Activated CD4-positive, alpha-beta T cell treated with anti-CD3 and anti-CD28 coated beads, Interleukin-10, Interleukin-2, amounts not matched to agents 100 ng/mL and 50 ng/mL, durations not matched to agents 16 hours and 8 hours (primary cell): Measurements from ENCODE around the gene PRPF6.

Source experiments
- DNase-seq: peaks from one replicate; pipeline ENCODE4 v3.0.0-alpha.2; 2020

The PRPF6 gene

GRCh38 chr20:64050261-64051032, 69.5 kb downstream of the PRPF6 start:
- no peak for DNase-seq

- DNase-seq: no peak
These were observed 70.1 kb downstream of the PRPF6 start for GRCh38 chr20:64051033-64051452.

- DNase-seq: no peak
These were observed 70.8 kb downstream of the PRPF6 start for GRCh38 chr20:64051561-64052325.

- DNase-seq: no peak
These were observed 71.4 kb downstream of the PRPF6 start for GRCh38 chr20:64052326-64052722.

GRCh38 chr20:64052987-64053840, 72.3 kb downstream of the PRPF6 start:
- no peak for DNase-seq

GRCh38 chr20:64053841-64054661, 73.1 kb downstream of the PRPF6 start:
- DNase-seq: no peak

- DNase-seq: no peak
These were observed 74.5 kb downstream of the PRPF6 start for GRCh38 chr20:64055396-64055892.

DNA sequence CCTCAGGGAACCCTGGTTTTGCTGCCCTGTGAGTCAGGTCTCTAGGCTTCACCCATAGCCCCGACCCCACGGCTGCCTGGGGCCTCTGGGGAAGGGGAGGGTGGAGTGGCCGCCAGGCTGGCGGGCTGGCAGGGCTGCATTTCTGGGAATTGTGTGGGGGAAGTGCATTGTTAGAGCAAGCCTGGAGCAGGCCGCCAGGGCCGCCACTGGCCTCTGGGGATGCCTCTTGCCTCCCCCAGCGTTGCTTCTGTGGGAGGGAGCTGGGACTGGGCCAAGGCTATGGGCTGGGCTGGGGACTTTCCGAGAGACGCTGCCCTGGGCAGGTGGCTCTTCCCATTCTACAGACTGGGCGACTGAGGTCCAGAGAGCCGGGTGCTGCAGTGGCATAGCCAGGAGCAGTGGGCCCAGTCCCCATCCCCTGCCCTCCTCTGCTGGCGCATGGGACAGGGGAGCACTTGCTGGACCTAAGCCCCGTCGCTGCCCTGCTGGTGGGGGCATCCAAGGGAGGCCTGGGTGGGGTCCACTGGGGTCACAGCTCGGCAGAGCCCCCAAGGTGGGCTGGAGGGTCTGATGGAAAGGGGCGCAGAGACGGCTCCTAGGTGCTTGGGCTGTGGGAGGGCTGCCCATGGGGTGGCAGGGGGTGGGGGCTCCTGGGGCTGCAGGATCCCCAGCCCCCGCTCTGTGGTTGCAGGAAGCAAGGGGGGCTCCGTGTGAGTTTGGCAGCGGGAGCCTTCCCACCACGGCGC, 75.1 kb downstream of the PRPF6 start:
- DNase-seq: no peak

- no peak for DNase-seq
These were observed 75.6 kb downstream of the PRPF6 start for GRCh38 chr20:64056639-64056888.

DNA sequence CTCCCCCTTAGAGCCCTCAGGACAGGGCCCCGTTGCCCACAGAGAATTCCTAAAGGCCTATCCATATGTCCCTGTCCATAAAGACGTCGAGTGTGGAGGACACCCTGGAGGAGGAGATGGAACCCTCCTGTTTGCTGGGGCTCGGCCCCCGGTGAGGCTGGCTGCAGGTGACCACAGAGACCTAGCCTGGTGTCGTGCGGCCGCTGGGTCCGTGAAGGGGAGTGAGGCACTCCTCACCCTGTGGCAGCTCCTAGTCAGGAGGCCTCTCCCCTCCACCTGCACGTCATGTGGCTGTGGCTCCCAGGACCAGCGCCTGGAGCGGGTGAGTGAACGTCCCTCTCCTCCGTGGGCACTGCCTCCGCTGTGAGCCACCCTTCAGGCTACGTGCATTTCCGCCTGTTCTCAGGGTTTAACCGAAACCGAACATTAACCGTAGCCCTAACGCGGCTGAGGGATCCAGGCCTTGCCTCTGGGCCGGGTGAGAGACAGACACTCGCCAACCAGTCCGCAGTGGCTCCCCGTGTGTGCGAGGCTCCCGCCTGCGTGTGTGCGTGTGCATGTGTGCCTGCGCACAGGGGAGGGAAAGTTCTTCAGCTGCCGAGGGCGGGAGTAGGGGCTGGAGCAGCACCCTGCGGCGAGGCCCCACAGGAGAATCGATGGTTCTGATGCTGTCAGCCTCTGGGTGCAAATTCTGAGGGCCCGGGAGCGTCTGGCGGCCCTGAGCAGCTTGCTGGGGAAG, 76.1 kb downstream of the PRPF6 start:
- no peak for DNase-seq

DNA sequence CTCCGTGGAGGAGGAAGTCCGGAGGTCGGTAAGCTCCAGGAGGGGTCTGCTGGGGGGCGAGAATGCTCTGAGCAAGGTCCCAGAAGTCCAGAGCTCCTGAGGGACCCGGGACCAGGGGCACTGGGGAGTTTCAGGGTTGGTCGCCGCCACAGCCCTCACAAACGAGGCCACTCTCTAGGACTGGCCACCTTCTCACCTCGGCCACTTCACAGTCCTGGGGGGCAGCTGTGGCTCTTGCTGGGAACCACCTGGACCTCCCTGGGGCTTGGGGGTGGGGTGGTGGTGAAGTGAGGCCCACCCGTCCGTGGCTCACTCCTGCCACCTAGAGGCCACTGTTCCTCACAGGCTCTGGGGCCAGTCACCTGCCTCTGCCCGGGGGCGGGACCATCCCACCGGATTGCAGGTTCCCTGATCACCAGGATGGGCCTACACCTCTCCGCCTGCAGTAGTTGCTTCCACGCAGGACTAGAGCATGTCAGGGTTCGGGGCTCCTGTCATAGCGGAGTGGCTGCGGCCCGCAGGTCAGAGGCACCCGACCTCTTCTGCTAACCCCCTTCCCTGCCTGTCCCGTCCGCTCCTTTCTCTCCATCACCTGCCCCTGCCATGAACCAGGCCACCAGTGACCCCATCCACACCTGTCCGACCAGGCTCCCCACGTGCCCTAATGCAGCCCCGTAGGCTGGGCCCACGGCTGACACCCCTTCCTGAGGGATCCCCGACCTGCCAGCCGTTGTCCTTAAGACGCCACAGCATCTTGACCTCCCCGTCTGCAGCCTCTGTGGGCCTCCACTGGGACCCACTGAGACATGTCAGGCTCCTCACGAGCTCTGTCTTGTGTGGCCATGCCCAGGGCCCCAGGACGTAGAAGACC, 76.9 kb downstream of the PRPF6 start:
- DNase-seq: peak; percentile 84

DNA sequence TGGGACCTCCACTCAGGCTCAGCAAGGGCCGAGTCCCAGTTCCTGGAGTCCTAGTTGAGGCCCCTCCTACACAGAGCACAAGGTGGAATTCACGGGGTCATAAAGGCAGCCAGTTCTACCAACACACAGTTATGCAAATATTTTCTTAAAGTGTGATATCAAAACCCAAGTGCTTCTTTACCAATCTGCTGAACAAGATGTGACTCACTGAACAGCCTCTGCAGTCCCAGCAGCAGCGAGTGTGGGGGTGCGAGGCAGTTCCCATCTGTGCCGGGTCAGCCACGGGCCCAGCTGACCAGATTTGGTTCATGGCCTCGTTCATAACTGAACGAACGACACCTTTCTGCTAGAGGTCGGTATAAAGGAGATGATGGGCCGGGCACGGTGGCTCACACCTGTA, 77.6 kb downstream of the PRPF6 start:
- no peak for DNase-seq

DNA sequence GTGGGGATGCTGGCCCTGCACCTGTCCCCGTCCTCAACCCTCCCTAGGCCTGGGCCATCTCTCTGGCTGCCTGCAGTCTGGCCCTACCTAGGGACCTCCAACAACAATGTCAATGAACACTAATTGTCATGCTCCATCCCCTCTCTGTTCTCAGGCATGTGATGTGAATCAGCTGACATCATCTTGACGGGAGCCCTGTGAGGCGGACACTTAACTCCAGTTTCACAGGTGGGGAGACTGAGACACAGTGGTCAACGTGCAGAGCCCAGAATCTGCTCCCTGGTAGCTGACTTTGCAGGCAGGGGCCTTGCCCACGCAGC, 81.3 kb downstream of the PRPF6 start:
- DNase-seq: no peak

DNA sequence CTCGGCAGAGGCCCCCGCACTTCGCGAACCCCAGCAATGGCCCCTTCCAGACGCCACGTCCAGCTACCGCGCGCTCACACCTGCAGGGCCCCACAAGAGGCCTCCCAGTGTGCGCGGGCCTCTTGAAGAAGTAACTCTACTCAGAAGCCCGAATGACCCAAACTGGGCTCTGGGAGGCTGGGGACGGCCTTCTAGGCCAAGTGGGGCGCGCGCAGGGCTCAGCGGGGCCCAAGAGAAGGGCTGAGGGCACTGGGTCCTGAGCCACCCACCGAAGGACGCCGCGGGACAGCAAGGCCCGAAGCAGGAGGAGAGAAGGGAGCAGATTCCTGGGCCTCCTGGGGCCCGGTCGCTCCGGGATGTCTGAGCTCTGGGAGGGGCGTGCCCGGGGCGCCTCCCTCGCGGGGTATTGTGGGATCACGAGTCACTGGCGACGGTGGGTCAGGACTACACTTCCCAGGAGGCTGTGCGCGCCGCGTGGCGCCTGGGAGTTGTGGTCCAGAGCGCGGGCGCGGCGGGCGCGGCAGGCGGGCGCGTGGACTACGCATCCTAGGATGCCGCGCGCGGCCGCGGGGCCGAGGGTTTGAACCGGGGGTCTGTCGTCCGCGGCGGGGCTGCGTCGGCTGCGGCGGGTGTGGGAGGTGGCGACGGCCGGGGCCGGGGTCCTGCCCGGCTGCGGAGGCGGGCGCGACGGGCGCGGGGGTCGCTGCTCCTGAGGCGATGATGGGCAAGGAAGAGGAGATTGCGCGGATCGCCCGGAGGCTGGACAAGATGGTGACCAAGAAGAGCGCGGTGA, 81.9 kb downstream of the PRPF6 start, which contains the start of gene TCEA2:
Gene TCEA2, plus strand, starts transcription at position 603 of the 793 bp plus-strand sequence. Its CDS starts 115 bp downstream, at position 718.
- peak; percentile 98 for DNase-seq

GRCh38 chr20:64063389-64064144, 82.6 kb downstream of the PRPF6 start:
- no peak for DNase-seq

- DNase-seq: no peak
These were observed 83.3 kb downstream of the PRPF6 start for GRCh38 chr20:64064145-64064698.

DNA sequence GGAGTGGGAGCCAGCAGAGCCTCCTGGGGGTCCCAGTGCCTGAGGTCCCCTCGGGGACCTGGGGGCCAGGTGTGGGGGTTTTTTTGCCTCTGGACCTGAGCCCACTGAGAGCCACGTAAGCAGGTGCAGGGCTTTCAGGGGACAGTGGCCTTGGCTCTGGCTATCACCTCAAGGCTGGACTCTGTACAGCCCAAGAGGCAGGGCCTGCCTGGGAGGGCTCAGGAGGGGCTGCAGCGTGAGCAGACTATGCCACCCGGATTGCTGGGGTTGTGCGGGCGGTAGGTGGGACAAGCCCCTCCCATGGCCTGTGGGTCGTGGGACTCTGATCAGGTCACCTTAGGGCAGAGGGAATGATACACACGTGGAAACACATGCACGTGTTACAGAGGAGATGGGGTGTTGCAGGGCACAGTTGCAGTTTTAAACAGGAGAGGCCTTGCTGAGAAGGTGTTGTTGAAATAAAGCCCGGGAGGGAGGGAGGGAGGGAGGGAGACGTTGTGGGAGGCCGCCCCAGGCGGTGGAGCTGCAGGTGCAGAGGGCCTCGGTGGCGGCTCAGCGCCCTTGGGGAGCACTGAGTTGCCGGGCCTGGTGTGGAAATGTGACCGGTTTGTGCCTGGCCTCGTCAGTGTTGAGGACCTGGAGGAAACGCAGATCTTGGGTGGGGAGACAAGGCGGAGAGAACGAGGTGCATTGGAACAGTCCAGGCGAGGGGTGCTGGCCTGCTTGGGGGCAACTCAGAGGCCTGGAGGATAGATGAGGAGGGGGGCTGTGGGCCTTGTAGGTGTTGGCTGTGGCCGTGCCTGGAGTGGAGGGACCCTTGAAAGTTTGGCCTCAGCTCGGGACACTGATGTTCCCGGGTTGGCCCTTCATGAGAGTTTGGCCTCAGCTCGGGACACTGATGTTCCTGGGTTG, 84.4 kb downstream of the PRPF6 start:
- no peak for DNase-seq
